HG03575 (cell line): ENCODE measurements around the gene TUT4.

Source experiments
- ATAC-seq: cut with Tn5 transposase; IDR thresholded peaks from one replicate; pipeline ENCODE4 v1.9.1; 2021; ENCODE audit not compliant: unreplicated experiment, insufficient number of reproducible peaks, low FRiP score; ENCODE audit errors: extremely low read depth

TUT4 gene

GRCh38 chr1:52424813-52425212, 128.1 kb downstream of the TUT4 start:
- no peak for ATAC-seq

GRCh38 chr1:52424231-52424636, 128.7 kb downstream of the TUT4 start:
- ATAC-seq: no peak

GRCh38 chr1:52423771-52424170, 129.1 kb downstream of the TUT4 start:
- ATAC-seq: no peak

- no peak for ATAC-seq
These were observed 129.8 kb downstream of the TUT4 start for GRCh38 chr1:52423055-52423454.

GRCh38 chr1:52420713-52421112, 132.2 kb downstream of the TUT4 start:
- ATAC-seq: no peak

GRCh38 chr1:52416811-52417210, 136.1 kb downstream of the TUT4 start:
- ATAC-seq: no peak

- no peak for ATAC-seq
These were observed 137.9 kb downstream of the TUT4 start for GRCh38 chr1:52414942-52415341.

- no peak for ATAC-seq
These were observed 139.4 kb downstream of the TUT4 start for GRCh38 chr1:52413410-52413989.

- ATAC-seq: no peak
These were observed 147.9 kb downstream of the TUT4 start for GRCh38 chr1:52404975-52405338.

GRCh38 chr1:52404116-52404974, 148.5 kb downstream of the TUT4 start, which contains the start of the genes ORC1 and PRPF38A:
Gene ORC1 (minus strand): TSS chr1:52404423. CDS start chr1:52402223, 2,200 bp downstream.
Gene PRPF38A (plus strand): TSS chr1:52404602. CDS start chr1:52404750, 148 bp downstream.
- peak; percentile 58 for ATAC-seq

- ATAC-seq: no peak
These were observed 149.3 kb downstream of the TUT4 start for GRCh38 chr1:52403566-52404115.

- no peak for ATAC-seq
These were observed 150.0 kb downstream of the TUT4 start for GRCh38 chr1:52402860-52403240.

GRCh38 chr1:52400131-52400530, 152.8 kb downstream of the TUT4 start:
- no peak for ATAC-seq

GRCh38 chr1:52399629-52400028, 153.3 kb downstream of the TUT4 start:
- ATAC-seq: no peak

- no peak for ATAC-seq
These were observed 159.7 kb downstream of the TUT4 start for GRCh38 chr1:52393174-52393573.

- no peak for ATAC-seq
These were observed 166.4 kb downstream of the TUT4 start for GRCh38 chr1:52386458-52386857.

GRCh38 chr1:52385376-52385775, 167.5 kb downstream of the TUT4 start:
- ATAC-seq: no peak
